Measurements from ENCODE around the gene TRMU. TPM values are rescaled to one million over a fixed set of nuclear protein-coding genes. Genes with fewer than 3 reads are reported as not detected.

The TRMU gene
- total and polyA plus RNA-seq, 4 donors = 24.1 to 42.3 (median 34.0) TPM

DNA sequence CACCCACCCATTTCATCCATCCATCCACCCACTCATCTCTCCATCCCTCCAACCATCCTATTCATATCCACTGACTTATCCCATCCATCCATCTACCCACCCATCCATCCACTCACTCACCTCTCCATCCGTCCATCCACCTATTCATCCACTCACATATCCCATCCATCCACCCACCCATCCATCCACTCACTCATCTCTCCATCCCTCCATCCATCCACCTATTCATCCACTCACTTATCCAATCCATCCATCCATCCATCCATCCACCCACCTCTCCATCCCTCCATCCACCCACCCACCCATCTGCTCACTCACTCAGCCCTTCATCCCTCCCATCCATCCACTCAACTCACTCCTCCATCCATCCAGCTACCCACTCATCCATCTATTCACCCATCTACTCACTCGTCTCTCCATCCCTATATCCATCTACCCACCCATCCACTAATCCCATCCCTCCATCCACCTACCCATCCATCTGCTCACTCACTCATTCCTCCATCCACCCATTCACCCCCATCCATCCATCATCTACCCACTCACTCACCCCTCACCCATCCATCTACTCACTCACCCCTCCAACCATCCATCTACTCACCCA, 36.2 kb downstream of the TRMU start:
- no peak overlapping the region for H3K4me3 ChIP-seq
- no peak overlapping the region for H3K9ac ChIP-seq (ENCODE audit: insufficient read depth in 1 of 2, low read length in 2 of 2)
- H3K27me3 ChIP-seq (ENCODE audit: control insufficient read depth in 3 of 3, insufficient read depth in 3 of 3, low read length in 2 of 3) = no peaks in the 10 kb centered on the region
- H3K4me1 ChIP-seq (ENCODE audit: control insufficient read depth in 5 of 5, insufficient read depth in 5 of 5, low read length in 5 of 5) = peaks cover 0 to 8% (median 0%) of the 10 kb centered on the region in 5 donors
- TF ChIP-seq CTCF (IDR thresholded peaks at IDR 0.05; ENCODE audit: control extremely low read depth, extremely low read depth) = no peak
- H3K36me3 ChIP-seq (ENCODE audit: control insufficient read depth in 4 of 4, insufficient read depth in 4 of 4, low read length in 4 of 4) = peaks cover 0 to 5% (median 0%) of the 10 kb centered on the region in 4 donors
- DNase-seq = no peak
- no peak overlapping the region for H3K27ac ChIP-seq (ENCODE audit: low read depth in 1 of 2, low read length in 1 of 2)
- WGBS, 2 donors = 91% methylated on average over 2 of the region's 2 CpGs
- H3K9me3 ChIP-seq (ENCODE audit: control insufficient read depth in 4 of 4, insufficient read depth in 3 of 4, low read length in 3 of 4) = peaks cover 0 to 6% (median 0%) of the 10 kb centered on the region in 4 donors
- no peak for ATAC-seq (ENCODE audit: insufficient read depth, low FRiP score)

DNA sequence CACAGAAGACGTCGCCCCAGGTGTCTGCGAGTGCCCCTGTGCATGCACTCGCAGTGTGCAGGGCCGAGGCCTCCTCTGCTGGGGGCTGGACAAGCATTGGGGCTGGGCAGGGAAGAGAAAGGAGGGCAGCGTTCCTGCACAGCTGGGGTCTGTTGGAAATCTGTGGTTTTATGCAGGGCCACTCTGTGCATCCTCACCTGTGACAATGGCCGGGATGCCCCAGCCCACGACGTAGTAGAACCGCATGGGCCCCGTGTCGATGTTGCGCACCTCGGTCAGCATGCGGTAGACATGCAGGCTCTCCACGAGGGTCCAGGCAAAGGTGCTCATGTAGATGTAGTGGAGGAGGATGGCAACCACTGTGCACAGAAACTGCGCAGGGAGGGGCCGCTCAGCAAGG, 37.2 kb downstream of the TRMU start:
- H3K4me1 ChIP-seq (ENCODE audit: control insufficient read depth in 5 of 5, insufficient read depth in 5 of 5, low read length in 5 of 5) = peaks cover 0 to 8% (median under 1%) of the 10 kb centered on the region in 5 donors
- DNase-seq (no peak), ATAC-seq (ENCODE audit: insufficient read depth, low FRiP score) (no peak)
- H3K9ac ChIP-seq (ENCODE audit: insufficient read depth in 1 of 2, low read length in 2 of 2) = no peak overlapping the region
- H3K4me3 ChIP-seq = no peak overlapping the region
- no peak for TF ChIP-seq CTCF (IDR thresholded peaks at IDR 0.05; ENCODE audit: control extremely low read depth, extremely low read depth)
- 90 to 92% methylated on average over 18 of the region's 18 CpGs for WGBS, 2 donors
- H3K27me3 ChIP-seq (ENCODE audit: control insufficient read depth in 3 of 3, insufficient read depth in 3 of 3, low read length in 2 of 3) = no peaks in the 10 kb centered on the region
- H3K27ac ChIP-seq (ENCODE audit: low read depth in 1 of 2, low read length in 1 of 2) = no peak overlapping the region
- H3K9me3 ChIP-seq (ENCODE audit: control insufficient read depth in 4 of 4, insufficient read depth in 3 of 4, low read length in 3 of 4) = peaks cover 0 to 4% (median 0%) of the 10 kb centered on the region in 4 donors
- peaks cover 0 to 5% (median 0%) of the 10 kb centered on the region in 4 donors for H3K36me3 ChIP-seq (ENCODE audit: control insufficient read depth in 4 of 4, insufficient read depth in 4 of 4, low read length in 4 of 4)

- Histone ChIP-seq H3K9me3 (ENCODE audit: control insufficient read depth in 4 of 4, insufficient read depth in 3 of 4, low read length in 3 of 4) (peaks cover 0 to 4% (median 0%) of the 10 kb centered on the region in 4 donors), H3K27me3 (ENCODE audit: control insufficient read depth in 3 of 3, insufficient read depth in 3 of 3, low read length in 2 of 3) (no peaks in the 10 kb centered on the region), H3K27ac (ENCODE audit: low read depth in 1 of 2, low read length in 1 of 2) (no peak overlapping the region), H3K9ac (ENCODE audit: insufficient read depth in 1 of 2, low read length in 2 of 2) (no peak overlapping the region), H3K4me1 (ENCODE audit: control insufficient read depth in 5 of 5, insufficient read depth in 5 of 5, low read length in 5 of 5) (peaks cover 0 to 8% (median 3%) of the 10 kb centered on the region in 5 donors), H3K36me3 (ENCODE audit: control insufficient read depth in 4 of 4, insufficient read depth in 4 of 4, low read length in 4 of 4) (peaks cover 0 to 5% (median 0%) of the 10 kb centered on the region in 4 donors), H3K4me3 (no peak overlapping the region)
- no peak for ATAC-seq (ENCODE audit: insufficient read depth, low FRiP score)
- no peak for TF ChIP-seq CTCF (IDR thresholded peaks at IDR 0.05; ENCODE audit: control extremely low read depth, extremely low read depth)
- 49 to 51% methylated on average over 8 of the region's 8 CpGs for WGBS, 2 donors
- DNase-seq = no peak
Observed at GRCh38 chr22:46373159-46373558, 37.6 kb downstream of the TRMU start.

All from lung (tissue), 12 donors.